HCT116 (cell line): ENCODE results near the gene GNAT1. TPM values are rescaled to one million over a fixed set of nuclear protein-coding genes. Genes with fewer than 3 reads are reported as not detected.

Experiments
- ATAC-seq: fragments of 200-7000 bp; cut with Tn5 transposase; 2 replicates; pipeline ENCODE4 v1.9.1; 2020; ENCODE audit warnings: mild to moderate bottlenecking, moderate library complexity
- BruUV-seq: library from RNA; stranded (reverse); fragments of 400-500 nt; replicated peaks from 2 replicates; lab custom pipeline; 2021; lab: Mats Ljungman, UMichigan
- CTCF ChIA-PET: fragments of 300-600 bp; sonication (Branson Sonifier 250); formaldehyde crosslinking; loops from one replicate; lab custom pipeline; 2021; ENCODE audit warnings: antibody characterized with exemption; lab: Charles Lee
- POLR2A ChIA-PET: fragments of 300-600, 350-600 bp; sonication (Branson Sonifier 250); formaldehyde crosslinking; loops from one replicate; lab custom pipeline; 2021; ENCODE audit warnings: antibody characterized with exemption; lab: Charles Lee
- RAD21 ChIA-PET, 2 experiments: fragments of 300-600 bp; sonication (Branson Sonifier 250); formaldehyde crosslinking; loops; one replicate each; lab custom pipeline; 2023; ENCODE audit warnings: low total read pairs in 2 of 2; ENCODE audit not compliant: uncharacterized antibody in 2 of 2, unreplicated experiment in 2 of 2, low non-redundant PET in 1 of 2; lab: Charles Lee
- DNase-seq: peaks from one replicate; pipeline ENCODE4 v3.0.0-alpha.2; 2010; ENCODE audit warnings: low read depth, low spot score
- H2AFZ ChIP-seq: fragments of 200-600 bp; shearing (Covaris generic), sonication (generic); 2 replicates; pipeline ENCODE4 v1.6.1; 2017; ENCODE audit warnings: low read depth, mixed run types, mixed read lengths, antibody characterized with exemption, low read length; ENCODE audit not compliant: poor library complexity, severe bottlenecking
- H3K27ac ChIP-seq: 2 replicates; pipeline ENCODE4 v1.5.1; 2012; ENCODE audit warnings: low read depth, low read length
- H3K27me3 ChIP-seq: fragments of 200-600 bp; sonication (generic); 2 replicates; pipeline ENCODE4 v1.6.1; 2016; ENCODE audit warnings: mixed run types, low read length, mixed read lengths; ENCODE audit not compliant: insufficient read depth
- H3K36me3 ChIP-seq, 2 experiments: fragments of 200-500 bp in 1 of 2; fragments of 200-600 bp in 1 of 2; sonication (Bioruptor generic) in 1 of 2; sonication (generic) in 1 of 2; 2 replicates each; pipeline versions ENCODE4 v1.5.1 to v1.6.1; 2014 to 2016; ENCODE audit warnings: low read length in 2 of 2, inconsistent platforms in 1 of 2, mixed read lengths in 1 of 2, mixed run types in 1 of 2; ENCODE audit not compliant: insufficient read depth in 2 of 2, control insufficient read depth in 1 of 2
- H3K4me1 ChIP-seq, 2 experiments: fragments of 200-600 bp in 1 of 2; sonication (generic) in 1 of 2; 2 replicates each; pipeline versions ENCODE4 v1.5.1 to v1.6.1; 2012 to 2017; ENCODE audit warnings: low read length in 2 of 2, inconsistent platforms in 1 of 2, mild to moderate bottlenecking in 1 of 2, mixed read lengths in 1 of 2, mixed run types in 1 of 2, moderate library complexity in 1 of 2; ENCODE audit not compliant: insufficient read depth in 2 of 2, control insufficient read depth in 1 of 2
- H3K4me2 ChIP-seq: fragments of 200-600 bp; sonication (generic); 2 replicates; pipeline ENCODE4 v1.6.1; 2017; ENCODE audit warnings: mixed run types, low read length, mixed read lengths
- H3K4me3 ChIP-seq, 2 experiments: fragments of 200-600 bp in 1 of 2; sonication (generic) in 1 of 2; replicated peaks in 1 of 2; 2 replicates each; pipeline ENCODE4 v1.5.1; 2011 to 2016; ENCODE audit warnings: low read length in 2 of 2, control low read depth in 1 of 2, low read depth in 1 of 2, mild to moderate bottlenecking in 1 of 2, mixed read lengths in 1 of 2, mixed run types in 1 of 2
- H3K79me2 ChIP-seq: fragments of 200-600 bp; sonication (generic); 2 replicates; pipeline ENCODE4 v1.6.1; 2017; ENCODE audit warnings: mild to moderate bottlenecking, mixed run types, low read length, moderate library complexity, mixed read lengths; ENCODE audit not compliant: insufficient read depth
- H3K9ac ChIP-seq: fragments of 200-600 bp; sonication (generic); 2 replicates; pipeline ENCODE4 v1.6.1; 2016; ENCODE audit warnings: low read length, mixed read lengths
- H3K9me2 ChIP-seq: fragments of 200-600 bp; sonication (generic), shearing (Covaris generic); 2 replicates; pipeline ENCODE4 v1.6.1; 2017; ENCODE audit warnings: mixed run types, mild to moderate bottlenecking, moderate library complexity; ENCODE audit not compliant: insufficient read depth
- H3K9me3 ChIP-seq, 2 experiments: fragments of 200-500 bp in 1 of 2; fragments of 200-600 bp in 1 of 2; sonication (Bioruptor generic) in 1 of 2; sonication (generic) in 1 of 2; 2 replicates each; pipeline ENCODE4 v1.6.1; 2014 to 2017; ENCODE audit warnings: low read length in 2 of 2, mixed read lengths in 2 of 2, inconsistent platforms in 1 of 2, low read depth in 1 of 2, mild to moderate bottlenecking in 1 of 2, mixed run types in 1 of 2, moderate library complexity in 1 of 2; ENCODE audit not compliant: control insufficient read depth in 1 of 2, insufficient read depth in 1 of 2
- H4K20me1 ChIP-seq: fragments of 200-600 bp; sonication (generic), shearing (Covaris generic); 2 replicates; pipeline ENCODE4 v1.6.1; 2017; ENCODE audit warnings: mixed run types, mild to moderate bottlenecking, moderate library complexity; ENCODE audit not compliant: insufficient read depth
- SIN3A ChIP-seq: IDR thresholded peaks from 2 replicates; pipeline ENCODE4 v1.6.1; 2012; ENCODE audit warnings: low read depth
- SRF ChIP-seq: IDR thresholded peaks from 2 replicates; pipeline ENCODE4 v1.6.1; 2012; ENCODE audit warnings: low read depth
- ZFX ChIP-seq: fragments of 450-650 bp; IDR thresholded peaks from 2 replicates; pipeline ENCODE4 v1.6.1; 2017
- intact Hi-C: fragments of 100-400 bp; cut with micrococcal nuclease; formaldehyde crosslinking; loops from 2 replicates; pipeline ENCODE4 v1.10.0; 2022
- total RNA-seq: library from RNA; stranded (reverse); gene quantifications from one replicate; pipeline ENCODE4 v1.2.1, GENCODE V29; 2021; ENCODE audit not compliant: unreplicated experiment
- TF ChIP-seq, protein P1 (sequence below): IDR thresholded peaks from 2 replicates; pipeline ENCODE4 v1.6.1; 2012; ENCODE audit warnings: low read depth
- TF ChIP-seq, protein P2 (sequence below): IDR thresholded peaks from 2 replicates; pipeline ENCODE4 v1.6.1; 2011; ENCODE audit warnings: mild to moderate bottlenecking, low read length, moderate library complexity; ENCODE audit not compliant: insufficient replicate concordance; ENCODE audit errors: extremely low read depth

The GNAT1 gene
- total RNA-seq, 1 experiment from 2014 or later = not detected

DNA sequence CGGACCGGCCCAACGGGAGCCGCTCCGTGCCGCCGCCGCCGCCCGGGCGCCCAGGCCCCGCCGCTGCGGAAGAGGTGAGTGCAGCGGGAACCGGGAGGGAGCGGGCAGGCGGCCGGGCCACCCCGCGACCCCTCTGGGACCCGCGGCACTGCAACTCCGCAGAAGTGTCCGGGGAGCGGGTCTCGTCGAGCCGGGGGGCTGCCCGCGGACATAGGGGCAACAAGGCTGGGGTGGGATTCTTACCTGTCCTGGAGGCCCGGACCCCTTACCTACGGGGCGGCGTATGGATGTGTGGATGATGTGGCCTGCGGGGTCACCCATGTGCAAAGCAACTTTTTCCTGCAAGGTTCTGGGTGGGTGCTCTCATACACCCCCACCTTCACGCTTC is 35.9 kb upstream of the GNAT1 start (continued):
- TF ChIP-seq, protein P1, sequence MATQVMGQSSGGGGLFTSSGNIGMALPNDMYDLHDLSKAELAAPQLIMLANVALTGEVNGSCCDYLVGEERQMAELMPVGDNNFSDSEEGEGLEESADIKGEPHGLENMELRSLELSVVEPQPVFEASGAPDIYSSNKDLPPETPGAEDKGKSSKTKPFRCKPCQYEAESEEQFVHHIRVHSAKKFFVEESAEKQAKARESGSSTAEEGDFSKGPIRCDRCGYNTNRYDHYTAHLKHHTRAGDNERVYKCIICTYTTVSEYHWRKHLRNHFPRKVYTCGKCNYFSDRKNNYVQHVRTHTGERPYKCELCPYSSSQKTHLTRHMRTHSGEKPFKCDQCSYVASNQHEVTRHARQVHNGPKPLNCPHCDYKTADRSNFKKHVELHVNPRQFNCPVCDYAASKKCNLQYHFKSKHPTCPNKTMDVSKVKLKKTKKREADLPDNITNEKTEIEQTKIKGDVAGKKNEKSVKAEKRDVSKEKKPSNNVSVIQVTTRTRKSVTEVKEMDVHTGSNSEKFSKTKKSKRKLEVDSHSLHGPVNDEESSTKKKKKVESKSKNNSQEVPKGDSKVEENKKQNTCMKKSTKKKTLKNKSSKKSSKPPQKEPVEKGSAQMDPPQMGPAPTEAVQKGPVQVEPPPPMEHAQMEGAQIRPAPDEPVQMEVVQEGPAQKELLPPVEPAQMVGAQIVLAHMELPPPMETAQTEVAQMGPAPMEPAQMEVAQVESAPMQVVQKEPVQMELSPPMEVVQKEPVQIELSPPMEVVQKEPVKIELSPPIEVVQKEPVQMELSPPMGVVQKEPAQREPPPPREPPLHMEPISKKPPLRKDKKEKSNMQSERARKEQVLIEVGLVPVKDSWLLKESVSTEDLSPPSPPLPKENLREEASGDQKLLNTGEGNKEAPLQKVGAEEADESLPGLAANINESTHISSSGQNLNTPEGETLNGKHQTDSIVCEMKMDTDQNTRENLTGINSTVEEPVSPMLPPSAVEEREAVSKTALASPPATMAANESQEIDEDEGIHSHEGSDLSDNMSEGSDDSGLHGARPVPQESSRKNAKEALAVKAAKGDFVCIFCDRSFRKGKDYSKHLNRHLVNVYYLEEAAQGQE = no peak

DNA sequence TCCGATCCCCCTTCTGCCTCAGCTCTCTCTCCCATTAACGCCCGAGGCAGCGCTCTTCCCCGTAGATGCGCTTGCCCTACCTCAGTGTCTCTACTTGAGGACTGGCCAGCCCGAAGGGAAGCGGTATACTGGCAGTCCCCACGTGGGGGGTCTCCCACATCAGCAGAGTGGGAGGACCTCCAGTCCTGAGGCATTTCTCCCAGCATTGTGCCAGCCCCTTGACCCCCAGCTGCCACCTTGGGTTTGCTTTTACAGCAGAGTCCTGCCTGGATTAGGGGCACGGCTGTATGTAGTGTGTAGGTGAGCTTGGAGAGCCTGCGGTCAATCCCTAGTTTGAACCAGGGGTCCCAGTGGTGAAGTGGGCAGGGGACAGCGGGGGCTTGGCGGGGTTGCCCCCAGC is 35.5 kb upstream of the GNAT1 start:
- Histone ChIP-seq H2AFZ (no peak overlapping the region), H4K20me1 (no peaks in the 10 kb centered on the region), H3K9me2 (no peaks in the 10 kb centered on the region), H3K79me2 (no peaks in the 10 kb centered on the region), H3K4me1 (peaks cover 11 to 45% of the 10 kb centered on the region in 2 experiments), H3K9me3 (no peaks in the 10 kb centered on the region), H3K36me3 (no peaks in the 10 kb centered on the region; a peak in 1 of 4 replicates), H3K4me2 (peak overlapping the region; percentile 78), H3K27ac (peak overlapping the region; percentile 80; the same call in 1 of the 2 replicates), H3K9ac (peak overlapping the region; percentile 65), H3K4me3 (peak overlapping the region; percentile 56 to 67), H3K27me3 (no peaks in the 10 kb centered on the region)
- ChIA-PET RAD21 (no interaction called here), POLR2A (no interaction called here), CTCF (no interaction called here)
- intact Hi-C loops = no loop called here
- DNase-seq (no peak), ATAC-seq (no peak)
- no TSS peak for BruUV-seq
- TF ChIP-seq ZFX = no peak
- no peak for TF ChIP-seq SIN3A
- no peak for TF ChIP-seq SRF
- TF ChIP-seq, protein P2, sequence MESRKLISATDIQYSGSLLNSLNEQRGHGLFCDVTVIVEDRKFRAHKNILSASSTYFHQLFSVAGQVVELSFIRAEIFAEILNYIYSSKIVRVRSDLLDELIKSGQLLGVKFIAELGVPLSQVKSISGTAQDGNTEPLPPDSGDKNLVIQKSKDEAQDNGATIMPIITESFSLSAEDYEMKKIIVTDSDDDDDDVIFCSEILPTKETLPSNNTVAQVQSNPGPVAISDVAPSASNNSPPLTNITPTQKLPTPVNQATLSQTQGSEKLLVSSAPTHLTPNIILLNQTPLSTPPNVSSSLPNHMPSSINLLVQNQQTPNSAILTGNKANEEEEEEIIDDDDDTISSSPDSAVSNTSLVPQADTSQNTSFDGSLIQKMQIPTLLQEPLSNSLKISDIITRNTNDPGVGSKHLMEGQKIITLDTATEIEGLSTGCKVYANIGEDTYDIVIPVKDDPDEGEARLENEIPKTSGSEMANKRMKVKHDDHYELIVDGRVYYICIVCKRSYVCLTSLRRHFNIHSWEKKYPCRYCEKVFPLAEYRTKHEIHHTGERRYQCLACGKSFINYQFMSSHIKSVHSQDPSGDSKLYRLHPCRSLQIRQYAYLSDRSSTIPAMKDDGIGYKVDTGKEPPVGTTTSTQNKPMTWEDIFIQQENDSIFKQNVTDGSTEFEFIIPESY = no peak
